Retina (tissue), 1 donor: ENCODE data around the gene ATP5PB.

Experiments
- DNase-seq: peaks from one replicate; pipeline ENCODE4 v3.0.0-alpha.2; 2016

Gene ATP5PB

DNA sequence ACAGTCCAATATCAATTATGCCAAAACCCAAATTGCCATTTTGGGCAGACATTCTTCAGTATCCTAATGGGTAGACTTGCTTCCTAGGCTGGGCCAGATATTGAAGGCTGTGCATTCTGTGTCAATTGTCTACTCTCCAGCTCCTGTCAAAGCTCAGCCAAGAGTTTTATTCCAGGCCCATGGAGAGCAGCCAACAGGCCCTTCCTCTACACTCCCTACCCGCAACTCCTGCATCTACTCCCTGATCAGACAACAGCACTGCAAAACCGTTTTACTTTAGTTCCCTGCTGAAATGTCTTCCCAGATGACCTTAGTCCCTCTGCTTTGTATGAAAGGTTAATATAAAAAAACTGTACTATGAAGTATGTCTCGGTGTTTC is 60.7 kb downstream of the ATP5PB start:
- DNase-seq, result no peak

- DNase-seq, result no peak
These were observed 62.1 kb downstream of the ATP5PB start for GRCh38 chr1:111511370-111511769.
